BLaER1 treated with 17β-estradiol and CSF1 and Interleukin-3, amounts not matched to agents 10 nM and 100 nM (cell line): ENCODE data around the gene FIGLA.

ENCODE experiments used
- H3K27ac ChIP-seq, 11 experiments: shearing (Covaris generic); formaldehyde crosslinking; 2 replicates each; pipeline ENCODE4 v1.8.1; 2022
- H3K27me3 ChIP-seq, 11 experiments: shearing (Covaris generic); formaldehyde crosslinking; 2 replicates each; pipeline ENCODE4 v1.8.1; 2022
- H3K36me3 ChIP-seq, 11 experiments: shearing (Covaris generic); formaldehyde crosslinking; 2 replicates each; pipeline ENCODE4 v1.8.1; 2022
- H3K4me1 ChIP-seq, 10 experiments: shearing (Covaris generic); formaldehyde crosslinking; 2 replicates each; pipeline ENCODE4 v1.8.1; 2022
- H3K4me2 ChIP-seq, 11 experiments: shearing (Covaris generic); formaldehyde crosslinking; 2 replicates each; pipeline ENCODE4 v1.8.1; 2022
- H3K4me3 ChIP-seq, 10 experiments: shearing (Covaris generic); formaldehyde crosslinking; 2 replicates each; pipeline ENCODE4 v1.8.1; 2022
- H3K9ac ChIP-seq, 11 experiments: shearing (Covaris generic); formaldehyde crosslinking; 2 replicates each; pipeline ENCODE4 v1.8.1; 2022
- H3K9me3 ChIP-seq, 11 experiments: shearing (Covaris generic); formaldehyde crosslinking; replicated peaks in 1 of 11; 2 replicates each; pipeline ENCODE4 v1.8.1; 2022
- H4K20me1 ChIP-seq, 11 experiments: shearing (Covaris generic); formaldehyde crosslinking; 2 replicates each; pipeline ENCODE4 v1.8.1; 2022
- Cebpa-rat ChIP-seq, 11 experiments: shearing (Covaris generic); IDR thresholded peaks; 2 replicates each; pipeline ENCODE4 v1.8.1; 2022

FIGLA gene

DNA sequence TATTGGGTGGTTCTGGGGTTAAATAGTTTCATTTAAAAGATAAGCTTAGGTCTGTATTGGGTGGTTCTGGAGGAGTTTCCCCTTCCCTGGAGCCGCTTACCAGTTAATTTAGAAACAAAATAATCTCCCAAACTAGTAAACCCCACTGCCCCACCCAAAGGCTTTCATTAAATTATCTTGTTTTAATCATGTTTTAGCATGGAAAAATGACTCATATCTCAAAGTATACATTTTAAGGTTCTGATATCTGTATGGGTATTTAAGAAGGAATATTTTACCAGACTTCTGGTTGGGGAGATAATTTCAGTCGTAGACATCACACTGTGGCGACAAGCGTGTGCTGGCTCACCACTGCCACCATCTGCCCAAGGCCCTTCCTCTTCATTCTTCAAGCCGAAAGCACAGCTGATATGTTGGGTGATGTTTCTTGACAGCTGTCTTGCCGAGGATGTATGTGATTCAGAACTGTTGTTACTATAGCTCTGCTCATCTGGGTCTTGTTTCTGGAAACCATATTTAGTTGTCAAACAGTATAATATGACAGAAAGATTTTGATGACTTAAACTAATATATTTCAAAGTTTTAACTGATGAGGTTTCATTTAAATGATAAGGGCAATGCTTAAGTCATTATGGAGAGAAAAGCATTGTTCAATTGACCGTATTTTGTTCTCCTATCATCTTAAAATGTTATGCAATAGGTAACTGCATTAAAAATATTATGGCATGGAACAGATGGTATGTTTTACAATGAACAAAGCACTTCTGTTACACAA lies 5.1 kb downstream of the FIGLA start:
- Histone ChIP-seq H3K4me3 (no peak overlapping the region), H4K20me1 (no peaks in the 10 kb centered on the region), H3K9me3 (no peaks in the 10 kb centered on the region), H3K36me3 (no peaks in the 10 kb centered on the region), H3K27me3 (peaks cover 0 to 7% (median 6%) of the 10 kb centered on the region in 11 experiments; a peak in 16 of 22 replicates), H3K9ac (no peak overlapping the region), H3K4me1 (peaks cover 0 to 13% (median 7%) of the 10 kb centered on the region in 10 experiments; a peak in 14 of 20 replicates), H3K27ac (no peak overlapping the region), H3K4me2 (no peak overlapping the region)
- TF ChIP-seq Cebpa-rat (IDR thresholded peaks at IDR 0.05): no peak

DNA sequence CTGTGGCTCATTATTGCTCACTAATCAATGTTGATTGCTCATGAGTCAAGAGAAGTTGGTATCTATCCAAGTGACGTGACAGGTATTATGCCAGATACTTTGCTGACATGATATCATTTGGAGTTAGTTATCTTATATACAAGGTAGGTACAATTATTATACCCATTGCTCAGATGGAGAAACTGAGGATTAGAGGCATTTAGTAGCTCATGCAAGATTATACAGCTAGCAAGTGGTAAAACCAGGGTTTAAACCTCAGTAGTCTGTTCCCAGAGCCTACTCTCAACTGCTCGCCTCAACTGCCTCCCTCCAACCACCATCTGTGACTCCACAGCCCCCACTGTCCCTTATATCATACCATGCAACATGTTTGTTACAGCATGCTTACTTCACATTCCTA lies 6.1 kb downstream of the FIGLA start:
- H3K4me3 ChIP-seq: no peak overlapping the region
- H4K20me1 ChIP-seq: no peaks in the 10 kb centered on the region
- H3K4me2 ChIP-seq: no peak overlapping the region
- no peak overlapping the region for H3K27ac ChIP-seq
- no peaks in the 10 kb centered on the region for H3K27me3 ChIP-seq
- no peaks in the 10 kb centered on the region for H3K36me3 ChIP-seq
- no peak for TF ChIP-seq Cebpa-rat (IDR thresholded peaks at IDR 0.05)
- no peak overlapping the region for H3K9ac ChIP-seq
- H3K4me1 ChIP-seq: peaks cover 0 to 9% (median 6%) of the 10 kb centered on the region in 10 experiments; a peak in 11 of 20 replicates
- no peaks in the 10 kb centered on the region for H3K9me3 ChIP-seq

DNA sequence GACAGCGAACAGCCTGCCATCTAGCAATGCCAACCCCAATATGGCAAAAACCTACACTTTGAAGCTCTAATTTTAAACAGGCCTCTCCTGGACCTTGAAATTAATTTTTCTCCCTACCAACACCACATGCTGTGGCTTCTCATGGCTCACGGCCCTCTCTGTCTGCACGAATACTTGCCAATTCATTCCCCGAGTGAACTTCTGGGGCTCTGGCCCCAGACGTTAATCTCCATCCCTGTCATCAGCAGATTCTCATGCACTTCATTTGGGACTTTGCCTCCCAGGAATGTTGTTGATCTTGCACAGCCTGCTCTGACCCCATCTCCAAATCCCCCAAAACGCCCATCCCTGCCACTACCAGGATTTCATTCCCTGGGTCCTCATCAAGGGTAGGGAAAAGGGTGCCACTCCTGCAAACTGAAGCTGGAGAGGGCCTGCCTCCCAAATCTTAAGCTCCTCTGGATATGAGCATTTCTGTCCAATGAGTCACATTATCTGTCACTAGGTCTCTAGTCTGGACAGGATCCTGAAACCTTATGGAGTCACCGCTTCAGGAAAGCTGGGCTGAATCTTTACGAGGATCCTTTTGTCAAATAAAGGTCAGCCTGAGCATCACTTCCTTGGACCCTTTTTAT lies 10.4 kb downstream of the FIGLA start:
- no peaks in the 10 kb centered on the region for H4K20me1 ChIP-seq
- no peaks in the 10 kb centered on the region for H3K27me3 ChIP-seq
- no peaks in the 10 kb centered on the region for H3K9me3 ChIP-seq
- H3K4me2 ChIP-seq: no peak overlapping the region
- peaks cover 0 to 6% (median 0%) of the 10 kb centered on the region in 10 experiments; a peak in 3 of 20 replicates for H3K4me1 ChIP-seq
- H3K36me3 ChIP-seq: no peaks in the 10 kb centered on the region
- TF ChIP-seq Cebpa-rat (IDR thresholded peaks at IDR 0.05): no peak
- no peak overlapping the region for H3K27ac ChIP-seq
- no peak overlapping the region for H3K4me3 ChIP-seq
- H3K9ac ChIP-seq: no peak overlapping the region

DNA sequence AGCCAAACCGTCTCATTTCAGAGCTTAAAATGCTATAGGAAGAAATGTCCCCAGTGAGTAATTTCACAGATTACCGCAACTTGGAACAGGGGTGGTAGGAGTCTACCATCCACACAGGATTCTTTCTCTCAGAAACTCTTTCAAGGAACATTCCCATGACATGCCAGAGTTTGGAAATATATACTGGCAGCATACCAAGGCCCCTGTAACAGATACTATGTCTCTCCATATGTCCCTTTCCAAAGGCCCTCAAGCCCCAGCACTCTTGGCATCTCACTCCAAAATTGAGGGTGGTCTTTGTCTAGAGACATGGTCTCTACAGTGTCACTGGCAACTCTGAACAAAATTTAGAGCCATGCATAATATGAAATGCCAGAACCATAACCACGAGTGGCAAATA lies 11.0 kb downstream of the FIGLA start:
- no peak for TF ChIP-seq Cebpa-rat (IDR thresholded peaks at IDR 0.05)
- Histone ChIP-seq H3K9me3 (peaks cover 0 to 5% (median under 1%) of the 10 kb centered on the region in 11 experiments; a peak in 5 of 22 replicates), H3K9ac (no peak overlapping the region), H3K4me2 (no peak overlapping the region), H3K4me1 (peaks cover 0 to 9% (median 0%) of the 10 kb centered on the region in 10 experiments; a peak in 3 of 20 replicates), H3K27me3 (no peaks in the 10 kb centered on the region), H3K27ac (no peak overlapping the region), H3K4me3 (no peak overlapping the region), H4K20me1 (no peaks in the 10 kb centered on the region), H3K36me3 (no peaks in the 10 kb centered on the region)

DNA sequence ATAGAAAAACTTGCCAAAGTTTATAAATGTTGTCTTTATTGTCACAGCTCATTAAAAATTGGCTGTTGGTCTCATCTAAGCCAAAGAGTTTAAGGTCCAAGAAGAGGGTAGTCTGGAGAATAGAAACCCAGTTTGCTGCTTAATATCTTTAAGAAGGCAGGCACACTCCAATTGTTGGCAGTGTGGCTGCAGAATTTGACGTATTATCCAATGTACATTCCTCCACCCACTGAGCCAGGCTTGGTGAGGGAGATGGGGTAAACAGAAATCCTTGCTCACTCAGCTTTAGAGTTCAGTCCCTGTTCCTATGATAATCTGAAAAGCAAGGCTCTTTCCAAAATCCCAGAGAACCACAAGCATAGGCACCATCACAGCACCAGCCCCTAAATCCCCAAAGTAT lies 11.8 kb downstream of the FIGLA start:
- no peak for TF ChIP-seq Cebpa-rat (IDR thresholded peaks at IDR 0.05)
- no peak overlapping the region for H3K9ac ChIP-seq
- no peak overlapping the region for H3K27ac ChIP-seq
- H3K4me3 ChIP-seq: no peak overlapping the region
- H3K4me1 ChIP-seq: peaks cover 0 to 9% (median 0%) of the 10 kb centered on the region in 10 experiments; a peak in 3 of 20 replicates
- H3K27me3 ChIP-seq: no peaks in the 10 kb centered on the region
- no peaks in the 10 kb centered on the region for H3K36me3 ChIP-seq
- no peaks in the 10 kb centered on the region for H4K20me1 ChIP-seq
- H3K9me3 ChIP-seq: peaks cover 5 to 13% (median 8%) of the 10 kb centered on the region in 11 experiments; a peak in 21 of 22 replicates
- H3K4me2 ChIP-seq: no peak overlapping the region

DNA sequence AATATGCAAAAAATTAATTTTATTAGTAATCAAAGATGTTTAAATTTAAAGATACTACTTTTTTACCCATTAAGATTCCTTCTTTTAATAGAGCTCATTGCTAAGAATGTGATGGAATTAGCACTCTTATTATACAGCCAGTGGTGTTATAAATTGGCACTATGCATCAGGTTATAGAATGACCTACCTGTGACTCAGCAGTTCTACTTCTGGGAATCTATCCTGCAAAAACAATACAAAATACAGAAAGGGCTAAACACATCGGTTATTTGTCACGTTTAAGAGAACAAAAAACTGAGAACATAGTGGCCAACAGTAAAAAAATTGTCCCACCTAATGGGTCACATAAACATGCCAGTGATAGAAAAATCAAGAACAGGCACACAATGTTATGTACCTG lies 13.0 kb downstream of the FIGLA start:
- H4K20me1 ChIP-seq: no peaks in the 10 kb centered on the region
- H3K4me1 ChIP-seq: peaks cover 0 to 9% (median 0%) of the 10 kb centered on the region in 10 experiments; a peak in 3 of 20 replicates
- no peaks in the 10 kb centered on the region for H3K36me3 ChIP-seq
- TF ChIP-seq Cebpa-rat (IDR thresholded peaks at IDR 0.05): no peak
- no peak overlapping the region for H3K9ac ChIP-seq
- no peak overlapping the region for H3K4me2 ChIP-seq
- H3K9me3 ChIP-seq: peaks cover 13 to 21% (median 18%) of the 10 kb centered on the region in 11 experiments; a peak in 21 of 22 replicates
- no peak overlapping the region for H3K4me3 ChIP-seq
- no peaks in the 10 kb centered on the region for H3K27me3 ChIP-seq
- no peak overlapping the region for H3K27ac ChIP-seq

DNA sequence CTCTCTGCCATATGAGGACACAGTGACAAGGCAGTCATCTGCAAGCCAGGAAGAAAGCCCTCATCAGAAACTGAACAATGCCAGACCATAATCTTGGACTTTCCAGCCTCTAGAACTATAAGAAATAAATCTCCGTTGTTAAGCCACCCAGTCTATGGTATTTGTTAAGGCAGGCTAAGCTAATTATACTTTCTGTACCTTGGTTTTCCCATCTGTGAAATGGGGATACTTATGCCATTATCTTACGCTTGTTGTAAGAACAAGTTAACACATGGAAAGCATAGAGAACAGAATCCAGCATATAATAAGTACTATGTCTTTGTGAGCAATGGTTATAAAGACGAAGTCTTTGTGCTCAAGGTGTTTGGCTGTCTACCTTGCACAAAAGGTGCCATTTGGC lies 14.2 kb downstream of the FIGLA start:
- no peak overlapping the region for H3K27ac ChIP-seq
- H3K36me3 ChIP-seq: no peaks in the 10 kb centered on the region
- H3K4me1 ChIP-seq: peaks cover 0 to 9% (median 0%) of the 10 kb centered on the region in 10 experiments; a peak in 3 of 20 replicates
- H3K27me3 ChIP-seq: no peaks in the 10 kb centered on the region
- no peak overlapping the region for H3K9ac ChIP-seq
- H4K20me1 ChIP-seq: no peaks in the 10 kb centered on the region
- H3K4me2 ChIP-seq: no peak overlapping the region
- peaks cover 13 to 21% (median 18%) of the 10 kb centered on the region in 11 experiments; a peak in 21 of 22 replicates for H3K9me3 ChIP-seq
- no peak overlapping the region for H3K4me3 ChIP-seq
- no peak for TF ChIP-seq Cebpa-rat (IDR thresholded peaks at IDR 0.05)

DNA sequence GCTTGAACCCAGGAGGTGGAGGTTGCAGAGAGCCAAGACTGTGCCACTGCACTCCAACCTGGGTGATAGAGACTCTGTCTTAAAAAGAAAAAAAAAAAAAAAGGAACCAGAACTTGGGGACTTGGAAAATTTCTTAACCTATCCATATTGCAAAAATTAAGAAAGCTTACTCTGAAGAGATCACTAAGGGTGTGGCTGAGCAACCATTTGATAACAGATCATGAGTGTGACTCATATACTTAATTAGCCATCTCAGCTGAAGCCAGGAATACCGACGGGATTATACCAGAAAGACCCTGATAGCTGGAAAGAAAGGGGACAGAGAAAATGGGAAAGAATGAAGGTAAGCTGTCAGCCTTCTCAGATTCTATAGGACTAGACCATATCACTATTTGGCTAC lies 15.3 kb downstream of the FIGLA start:
- Histone ChIP-seq H3K4me1 (peaks cover 0 to 9% (median 0%) of the 10 kb centered on the region in 10 experiments; a peak in 3 of 20 replicates), H3K9me3 (peaks cover 13 to 21% (median 18%) of the 10 kb centered on the region in 11 experiments; a peak in 21 of 22 replicates), H3K36me3 (no peaks in the 10 kb centered on the region), H3K4me3 (no peak overlapping the region), H3K9ac (no peak overlapping the region), H4K20me1 (no peaks in the 10 kb centered on the region), H3K27me3 (no peaks in the 10 kb centered on the region), H3K27ac (no peak overlapping the region), H3K4me2 (peak overlapping the region in 1 of 11 experiments; percentile 8; a peak in 1 of 22 replicates)
- no peak for TF ChIP-seq Cebpa-rat (IDR thresholded peaks at IDR 0.05)

DNA sequence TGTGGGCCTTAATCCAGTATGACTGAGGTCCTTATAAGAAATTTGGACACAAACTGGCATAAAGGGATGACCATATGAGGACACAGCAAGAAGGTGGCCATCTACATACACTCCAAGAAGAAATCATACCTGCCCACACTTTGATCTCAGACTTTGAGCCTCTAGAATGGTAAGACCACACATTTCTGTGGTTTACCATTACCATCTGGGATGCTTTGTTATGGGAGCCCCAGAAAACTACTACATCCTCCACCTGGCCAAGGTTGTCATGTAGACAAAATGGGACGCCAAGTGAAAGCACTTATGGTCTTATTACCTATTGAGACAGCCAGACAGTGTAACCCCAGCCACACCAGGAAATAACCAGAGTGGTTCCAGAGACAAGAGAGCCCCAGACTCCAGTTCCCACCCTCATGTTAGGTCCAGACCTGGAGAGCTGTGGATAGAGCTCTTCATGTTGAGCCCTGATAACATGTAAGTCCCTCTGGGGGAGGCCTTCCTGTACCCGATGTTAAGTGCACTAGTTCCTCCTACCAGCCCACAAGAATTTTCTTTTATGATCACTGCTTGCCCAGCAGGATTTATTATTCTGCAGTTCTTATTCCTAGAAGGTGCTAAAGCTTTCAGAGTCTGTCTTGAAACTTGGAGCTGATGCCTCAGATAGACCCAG lies 17.8 kb downstream of the FIGLA start:
- Histone ChIP-seq H3K4me1 (peaks cover 0 to 13% (median 7%) of the 10 kb centered on the region in 10 experiments; a peak in 12 of 20 replicates), H3K36me3 (no peaks in the 10 kb centered on the region)

More for the DNA sequence above, 17.8 kb downstream of the FIGLA start:
- Histone ChIP-seq H3K9ac (no peak overlapping the region), H3K4me3 (no peak overlapping the region), H4K20me1 (no peaks in the 10 kb centered on the region), H3K27me3 (no peaks in the 10 kb centered on the region), H3K9me3 (peaks cover 13 to 21% (median 18%) of the 10 kb centered on the region in 11 experiments; a peak in 21 of 22 replicates), H3K27ac (no peak overlapping the region), H3K4me2 (no peak overlapping the region; a peak in 2 of 22 replicates)
- TF ChIP-seq Cebpa-rat (IDR thresholded peaks at IDR 0.05): no peak
